Tibial nerve (tissue), 4 donors: ENCODE data around the gene PYDC1. TPM values are rescaled to one million over a fixed set of nuclear protein-coding genes. Genes with fewer than 3 reads are reported as not detected.

Experiments used
- DNase-seq, 2 donors: peaks; one replicate each; pipeline ENCODE4 v3.0.0-alpha.2; 2019; ENCODE audit warnings: low spot score in 2 of 2
- H3K27ac ChIP-seq, 4 donors: fragments of 200-600 bp; sonication (generic) in 3 of 4; one replicate each; pipeline ENCODE4 v1.5.1; 2017 to 2019; ENCODE audit warnings: mild to moderate bottlenecking in 1 of 4
- H3K27me3 ChIP-seq, 2 donors: fragments of 200-600 bp; sonication (generic) in 1 of 2; one replicate each; pipeline versions ENCODE4 v1.5.1 to v1.6.0; 2017 to 2019
- H3K36me3 ChIP-seq, 3 donors: fragments of 200-600 bp; sonication (generic); one replicate each; pipeline ENCODE4 v1.5.1; 2018 to 2019
- H3K4me1 ChIP-seq, 4 donors: fragments of 200-600 bp; sonication (generic) in 3 of 4; one replicate each; pipeline ENCODE4 v1.5.1; 2017 to 2019
- H3K4me3 ChIP-seq, 4 donors: fragments of 200-600 bp; sonication (generic) in 3 of 4; one replicate each; pipeline ENCODE4 v1.5.1; 2017 to 2019; ENCODE audit warnings: mild to moderate bottlenecking in 1 of 4, moderate library complexity in 1 of 4
- H3K9me3 ChIP-seq, 4 donors: fragments of 200-600 bp; sonication (generic) in 3 of 4; one replicate each; pipeline ENCODE4 v1.5.1; 2017 to 2019
- CTCF ChIP-seq, 5 experiments: fragments of 200-600 bp in 3 of 5; fragments of 450-650 bp in 2 of 5; sonication (generic) in 3 of 5; IDR thresholded peaks; one replicate each; pipeline ENCODE4 v1.5.1; 2016 to 2019; ENCODE audit warnings: antibody characterized with exemption in 5 of 5, mild to moderate bottlenecking in 3 of 5, moderate library complexity in 2 of 5
- EP300 ChIP-seq, 2 donors: sonication (generic); formaldehyde crosslinking; IDR thresholded peaks; one replicate each; pipeline ENCODE4 v1.6.1; 2017; ENCODE audit warnings: antibody characterized with exemption in 2 of 2, mild to moderate bottlenecking in 1 of 2
- POLR2A ChIP-seq, 2 donors: fragments of 450-650 bp; IDR thresholded peaks; one replicate each; pipeline ENCODE4 v1.6.1; 2017; ENCODE audit warnings: antibody characterized with exemption in 2 of 2, mild to moderate bottlenecking in 2 of 2, moderate library complexity in 2 of 2
- WGBS, 2 donors: methylation state at CpG; one replicate each; pipeline ENCODE4 v1.1.5; 2018; 5-methylcytosine and 5-hydroxymethylcytosine counted together
- total RNA-seq, 4 donors: library from RNA; depleted of rRNA; stranded (reverse); fragments of >200 nt; gene quantifications; one replicate each; pipeline ENCODE4 v1.1.0, GENCODE V29; 2016

Gene PYDC1
- 1 to 10 TPM in 1 of 4 donors, not detected in 3; 5.5 TPM for total RNA-seq

GRCh38 chr16:31216422-31217135, at the start of gene PYDC1:
Gene PYDC1 (minus strand): TSS chr16:31217135. CDS start chr16:31217028, 107 bp downstream.
- Histone ChIP-seq H3K9me3 (no peaks in the 10 kb centered on the region), H3K4me1 (peaks cover 0 to 29% (median 22%) of the 10 kb centered on the region in 4 donors), H3K27ac (peak within 1 kb of the TSS in 1 of 4 donors; percentile 66), H3K27me3 (peaks cover 0 to 55% of the 10 kb centered on the region in 2 donors), H3K36me3 (no peaks in the 10 kb centered on the region), H3K4me3 (peak within 1 kb of the TSS in 3 of 4 donors; percentile 44 to 53 (median 53))
- DNase-seq: no peak
- WGBS, 2 donors: 6 to 7% methylated on average over 14 to 51 of the region's 52 CpGs
- TF ChIP-seq CTCF (IDR thresholded peaks at IDR 0.05) (no peak), EP300 (IDR thresholded peaks at IDR 0.05) (no peak), POLR2A (IDR thresholded peaks at IDR 0.05) (no peak)

GRCh38 chr16:31265329-31266245, 48.7 kb upstream of the PYDC1 start:
- no peak for TF ChIP-seq CTCF (IDR thresholded peaks at IDR 0.05)
- TF ChIP-seq POLR2A (IDR thresholded peaks at IDR 0.05): no peak
- TF ChIP-seq EP300 (IDR thresholded peaks at IDR 0.05): no peak
- Histone ChIP-seq H3K27ac (no peak overlapping the region), H3K27me3 (no peaks in the 10 kb centered on the region), H3K9me3 (no peaks in the 10 kb centered on the region), H3K4me1 (no peaks in the 10 kb centered on the region), H3K4me3 (no peak overlapping the region), H3K36me3 (no peaks in the 10 kb centered on the region)
- WGBS, 2 donors: 58 to 63% methylated on average over 17 to 20 of the region's 20 CpGs
- no peak for DNase-seq

GRCh38 chr16:31262084-31262483, 45.1 kb upstream of the PYDC1 start:
- Histone ChIP-seq H3K9me3 (no peaks in the 10 kb centered on the region), H3K27me3 (no peaks in the 10 kb centered on the region), H3K27ac (no peak overlapping the region), H3K36me3 (no peaks in the 10 kb centered on the region), H3K4me1 (peaks cover 0 to 7% (median 0%) of the 10 kb centered on the region in 4 donors), H3K4me3 (no peak overlapping the region)
- 57 to 68% methylated on average over 3 of the region's 3 CpGs for WGBS, 2 donors
- TF ChIP-seq POLR2A (IDR thresholded peaks at IDR 0.05) (no peak), EP300 (IDR thresholded peaks at IDR 0.05) (no peak), CTCF (IDR thresholded peaks at IDR 0.05) (no peak)
- DNase-seq: no peak

- TF ChIP-seq CTCF (IDR thresholded peaks at IDR 0.05): no peak
- 66 to 70% methylated on average over 14 of the region's 14 CpGs for WGBS, 2 donors
- no peak for DNase-seq
- Histone ChIP-seq H3K4me3 (peak overlapping the region in 2 of 4 donors; percentile 5 to 43), H3K9me3 (no peaks in the 10 kb centered on the region), H3K27ac (peak overlapping the region in 1 of 4 donors; percentile 29), H3K36me3 (no peaks in the 10 kb centered on the region), H3K4me1 (peaks cover 0 to 7% (median 0%) of the 10 kb centered on the region in 4 donors), H3K27me3 (no peaks in the 10 kb centered on the region)
Measured at GRCh38 chr16:31260136-31260931, 43.4 kb upstream of the PYDC1 start.
